ENCODE data around the gene GAB2. TPM values are rescaled to one million over a fixed set of nuclear protein-coding genes. Genes with fewer than 3 reads are reported as not detected.

Gene GAB2
- total RNA-seq, 1 experiment from 2014 or later: 10.6 TPM

DNA sequence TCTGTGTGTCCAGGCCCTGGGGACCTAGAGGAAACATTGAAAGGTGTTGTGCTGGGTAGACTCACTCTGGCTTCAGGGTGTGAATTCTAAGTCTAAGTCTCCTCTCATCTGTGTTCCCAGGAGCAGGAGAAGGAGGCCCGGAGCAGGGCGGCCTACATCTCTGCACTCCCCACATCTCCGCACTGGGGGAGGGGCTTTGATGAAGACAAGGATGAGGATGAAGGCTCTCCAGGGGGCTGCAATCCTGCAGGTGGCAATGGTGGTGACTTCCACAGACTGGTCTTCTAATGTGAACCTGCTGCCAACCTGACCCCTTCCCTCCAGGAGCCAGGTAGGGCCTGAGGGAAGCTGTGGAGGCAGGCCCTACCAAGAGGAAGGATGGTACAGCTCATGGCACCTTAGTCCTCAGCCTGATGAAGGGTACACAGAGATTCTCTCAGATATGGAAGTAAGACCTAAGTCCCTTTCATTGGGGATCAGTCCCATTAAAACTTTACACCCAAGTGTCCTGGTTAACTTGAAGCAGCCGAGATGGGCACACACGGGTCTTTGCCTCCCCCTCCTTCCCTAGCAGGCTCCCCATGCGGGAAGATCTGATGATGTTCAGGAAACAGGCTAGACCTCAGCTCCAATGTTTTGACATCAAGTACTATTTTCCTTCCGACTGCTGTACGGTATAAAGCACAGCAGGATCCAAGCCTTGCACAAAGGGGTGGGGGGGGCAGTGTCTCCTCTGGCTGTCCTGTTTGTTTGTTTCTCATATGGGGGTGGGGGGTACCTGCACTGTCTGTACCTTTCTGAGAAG is 203.9 kb downstream of the GAB2 start:
- intact Hi-C loops (cut with micrococcal nuclease; ENCODE audit: unreplicated experiment): no loop called here
- H3K9me3 Mint-ChIP-seq (ENCODE audit: low read depth, unreplicated experiment): no peaks in the 10 kb centered on the region
- CTCF ChIA-PET: no interaction called here
- BruUV-seq (replicated peaks): no TSS peak
- no peak overlapping the region for H3K27ac Mint-ChIP-seq (ENCODE audit: unreplicated experiment)
- peaks cover 5% of the 10 kb centered on the region for H3K36me3 Mint-ChIP-seq (ENCODE audit: insufficient read depth, unreplicated experiment)
- H3K4me3 Mint-ChIP-seq (ENCODE audit: low read depth, unreplicated experiment): no peak overlapping the region
- no peaks in the 10 kb centered on the region for H3K27me3 Mint-ChIP-seq (ENCODE audit: unreplicated experiment)
- TF ChIP-seq, protein P1, sequence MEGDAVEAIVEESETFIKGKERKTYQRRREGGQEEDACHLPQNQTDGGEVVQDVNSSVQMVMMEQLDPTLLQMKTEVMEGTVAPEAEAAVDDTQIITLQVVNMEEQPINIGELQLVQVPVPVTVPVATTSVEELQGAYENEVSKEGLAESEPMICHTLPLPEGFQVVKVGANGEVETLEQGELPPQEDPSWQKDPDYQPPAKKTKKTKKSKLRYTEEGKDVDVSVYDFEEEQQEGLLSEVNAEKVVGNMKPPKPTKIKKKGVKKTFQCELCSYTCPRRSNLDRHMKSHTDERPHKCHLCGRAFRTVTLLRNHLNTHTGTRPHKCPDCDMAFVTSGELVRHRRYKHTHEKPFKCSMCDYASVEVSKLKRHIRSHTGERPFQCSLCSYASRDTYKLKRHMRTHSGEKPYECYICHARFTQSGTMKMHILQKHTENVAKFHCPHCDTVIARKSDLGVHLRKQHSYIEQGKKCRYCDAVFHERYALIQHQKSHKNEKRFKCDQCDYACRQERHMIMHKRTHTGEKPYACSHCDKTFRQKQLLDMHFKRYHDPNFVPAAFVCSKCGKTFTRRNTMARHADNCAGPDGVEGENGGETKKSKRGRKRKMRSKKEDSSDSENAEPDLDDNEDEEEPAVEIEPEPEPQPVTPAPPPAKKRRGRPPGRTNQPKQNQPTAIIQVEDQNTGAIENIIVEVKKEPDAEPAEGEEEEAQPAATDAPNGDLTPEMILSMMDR (IDR thresholded peaks at IDR 0.05; ENCODE audit: unreplicated experiment): no peak
- peaks cover 8% of the 10 kb centered on the region for H3K4me1 Mint-ChIP-seq (ENCODE audit: low read depth, unreplicated experiment)
- DNase-seq: no peak

DNA sequence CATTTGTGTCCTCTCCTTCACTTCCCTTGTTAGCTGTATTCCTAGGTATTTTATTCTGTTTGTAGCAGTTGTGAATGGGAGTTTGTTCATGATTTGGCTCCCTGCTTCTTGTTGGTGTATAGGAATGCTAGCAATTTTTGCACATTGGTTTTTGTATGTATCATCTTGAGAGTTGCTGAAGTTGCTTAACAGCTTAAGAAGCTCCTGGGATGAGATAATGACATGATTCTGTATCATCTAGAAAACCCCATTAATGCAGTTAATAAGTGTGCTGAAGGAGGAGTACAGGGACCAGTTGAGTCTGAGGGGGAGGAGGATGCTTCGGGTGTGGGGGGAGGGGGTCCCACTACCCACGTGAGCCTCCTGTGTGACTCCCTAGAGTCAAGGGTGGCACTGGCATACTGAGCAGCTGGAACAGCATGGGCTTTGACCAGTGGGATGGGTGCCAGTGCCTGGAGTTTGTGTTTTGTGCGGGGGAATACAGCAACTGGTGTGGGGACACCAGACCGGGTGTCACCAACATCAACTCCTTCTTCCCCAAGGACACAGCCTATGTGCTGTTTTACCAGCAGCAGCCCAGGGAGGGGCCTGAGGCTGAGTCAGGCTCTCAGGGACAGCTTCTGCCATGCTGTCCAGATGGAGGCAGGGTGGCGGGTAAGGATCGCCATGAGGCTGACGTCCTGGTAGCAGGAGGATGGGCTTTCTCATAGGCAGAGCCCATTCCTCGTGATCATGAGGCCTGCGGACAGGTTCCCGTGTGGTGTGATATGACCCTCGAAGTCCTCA is 204.8 kb downstream of the GAB2 start:
- Mint-ChIP-seq H3K36me3 (ENCODE audit: insufficient read depth, unreplicated experiment) (peaks cover 11% of the 10 kb centered on the region), H3K9me3 (ENCODE audit: low read depth, unreplicated experiment) (no peaks in the 10 kb centered on the region), H3K27me3 (ENCODE audit: unreplicated experiment) (no peaks in the 10 kb centered on the region), H3K4me3 (ENCODE audit: low read depth, unreplicated experiment) (no peak overlapping the region), H3K27ac (ENCODE audit: unreplicated experiment) (no peak overlapping the region), H3K4me1 (ENCODE audit: low read depth, unreplicated experiment) (peaks cover 8% of the 10 kb centered on the region)
- DNase-seq: no peak
- CTCF ChIA-PET: interaction anchor here (0.7 kb wide), 1 partner anchor 151 kb away, joined by 4 read pairs; no protein-coding TSS in a partner anchor
- TF ChIP-seq, protein P1 (IDR thresholded peaks at IDR 0.05; ENCODE audit: unreplicated experiment): no peak
- no TSS peak for BruUV-seq (replicated peaks)
- intact Hi-C loops (cut with micrococcal nuclease; ENCODE audit: unreplicated experiment): no loop called here

DNA sequence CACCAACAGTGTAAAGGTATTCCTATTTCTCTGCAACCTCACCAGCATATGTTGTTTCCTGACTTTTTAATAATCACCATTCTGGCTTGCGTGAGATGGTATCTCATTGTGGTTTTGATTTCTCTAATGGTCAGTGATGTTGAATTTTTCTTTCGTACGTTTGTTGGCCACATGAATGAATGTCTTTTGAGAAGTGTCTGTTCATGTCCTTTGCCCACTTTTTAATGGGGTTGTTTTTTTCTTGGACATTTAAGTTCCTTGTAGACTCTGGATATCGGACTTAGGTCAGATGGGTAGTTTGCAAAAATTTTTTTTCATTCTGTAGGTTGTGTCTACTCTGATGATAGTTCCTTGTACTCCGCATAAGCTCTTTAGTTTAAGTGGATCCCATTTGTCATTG is 206.1 kb downstream of the GAB2 start:
- Mint-ChIP-seq H3K4me3 (ENCODE audit: low read depth, unreplicated experiment) (no peak overlapping the region), H3K27me3 (ENCODE audit: unreplicated experiment) (no peaks in the 10 kb centered on the region), H3K9me3 (ENCODE audit: low read depth, unreplicated experiment) (no peaks in the 10 kb centered on the region), H3K27ac (ENCODE audit: unreplicated experiment) (no peak overlapping the region), H3K4me1 (ENCODE audit: low read depth, unreplicated experiment) (peaks cover under 1% of the 10 kb centered on the region), H3K36me3 (ENCODE audit: insufficient read depth, unreplicated experiment) (peaks cover 11% of the 10 kb centered on the region)
- intact Hi-C loops (cut with micrococcal nuclease; ENCODE audit: unreplicated experiment): no loop called here
- CTCF ChIA-PET: interaction anchor here (0.6 kb wide), 1 partner anchor 42 kb away, joined by 7 read pairs; no protein-coding TSS in a partner anchor
- no peak for DNase-seq
- TF ChIP-seq, protein P1 (IDR thresholded peaks at IDR 0.05; ENCODE audit: unreplicated experiment): no peak
- BruUV-seq (replicated peaks): no TSS peak

DNA sequence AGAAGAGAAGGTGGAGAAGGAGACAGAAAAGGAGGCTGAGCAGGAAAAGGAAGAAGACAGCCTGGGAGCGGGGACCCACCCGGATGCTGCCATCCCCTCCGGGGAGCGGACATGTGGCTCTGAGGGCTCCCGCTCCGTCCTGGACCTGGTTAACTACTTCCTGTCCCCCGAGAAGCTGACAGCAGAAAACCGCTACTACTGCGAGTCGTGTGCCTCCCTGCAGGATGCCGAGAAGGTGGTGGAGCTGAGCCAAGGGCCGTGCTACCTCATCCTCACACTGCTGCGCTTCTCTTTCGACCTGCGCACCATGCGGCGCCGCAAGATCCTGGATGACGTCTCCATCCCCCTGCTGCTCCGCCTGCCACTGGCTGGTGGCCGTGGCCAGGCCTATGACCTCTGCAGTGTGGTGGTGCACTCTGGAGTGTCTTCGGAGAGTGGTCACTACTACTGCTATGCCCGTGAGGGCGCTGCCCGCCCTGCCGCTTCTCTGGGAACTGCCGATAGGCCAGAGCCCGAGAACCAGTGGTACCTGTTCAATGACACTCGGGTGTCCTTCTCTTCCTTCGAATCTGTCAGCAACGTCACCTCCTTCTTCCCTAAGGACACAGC is 207.5 kb downstream of the GAB2 start:
- intact Hi-C loops (cut with micrococcal nuclease; ENCODE audit: unreplicated experiment): no loop called here
- Mint-ChIP-seq H3K36me3 (ENCODE audit: insufficient read depth, unreplicated experiment) (peaks cover 11% of the 10 kb centered on the region), H3K9me3 (ENCODE audit: low read depth, unreplicated experiment) (no peaks in the 10 kb centered on the region), H3K27me3 (ENCODE audit: unreplicated experiment) (no peaks in the 10 kb centered on the region), H3K4me3 (ENCODE audit: low read depth, unreplicated experiment) (no peak overlapping the region), H3K27ac (ENCODE audit: unreplicated experiment) (no peak overlapping the region), H3K4me1 (ENCODE audit: low read depth, unreplicated experiment) (no peaks in the 10 kb centered on the region)
- TF ChIP-seq, protein P1 (IDR thresholded peaks at IDR 0.05; ENCODE audit: unreplicated experiment): no peak
- CTCF ChIA-PET: no interaction called here
- DNase-seq: no peak
- BruUV-seq (replicated peaks): no TSS peak

Measured in Calu3 (cell line).